ENCODE measurements around the gene TTLL11. TPM values are rescaled to one million over a fixed set of nuclear protein-coding genes. Genes with fewer than 3 reads are reported as not detected.

TTLL11 gene
- total and polyA plus RNA-seq, 5 donors from 2014 or later: 2.0 to 6.1 (median 3.5) TPM

GRCh38 chr9:121786543-121786948 is 306.6 kb downstream of the TTLL11 start:
- Mint-ChIP-seq H3K4me3 (no peak overlapping the region), H3K27ac (no peak overlapping the region), H3K27me3 (peaks cover 8% of the 10 kb centered on the region), H3K36me3 (no peaks in the 10 kb centered on the region), H3K4me1 (peaks cover 0 to 20% (median 2%) of the 10 kb centered on the region in 4 donors), H3K9me3 (peaks cover 0 to 2% (median 0%) of the 10 kb centered on the region in 7 donors)
- DNase-seq: no peak
- no peak for ATAC-seq (ENCODE audit: low read depth in 2 of 2)
- Histone ChIP-seq H3K4me3 (ENCODE audit: low read depth, low read length) (no peak overlapping the region), H3K27ac (ENCODE audit: insufficient read depth, low read length, poor library complexity, severe bottlenecking) (no peak overlapping the region), H3K27me3 (ENCODE audit: control insufficient read depth, insufficient read depth, low read length) (no peaks in the 10 kb centered on the region), H3K9me3 (ENCODE audit: control insufficient read depth in 2 of 2, low read length in 2 of 2) (no peaks in the 10 kb centered on the region), H3K4me1 (ENCODE audit: control insufficient read depth, insufficient read depth, low read length, poor library complexity, severe bottlenecking) (peaks cover 12% of the 10 kb centered on the region), H3K36me3 (ENCODE audit: control insufficient read depth, insufficient read depth, low read length) (no peaks in the 10 kb centered on the region)

- Mint-ChIP-seq H3K4me1 (peaks cover 0 to 20% (median 2%) of the 10 kb centered on the region in 4 donors), H3K36me3 (no peaks in the 10 kb centered on the region), H3K9me3 (peaks cover 0 to 2% (median 0%) of the 10 kb centered on the region in 7 donors), H3K27ac (no peak overlapping the region), H3K4me3 (no peak overlapping the region), H3K27me3 (peaks cover 8% of the 10 kb centered on the region)
- Histone ChIP-seq H3K4me3 (ENCODE audit: low read depth, low read length) (no peak overlapping the region), H3K4me1 (ENCODE audit: control insufficient read depth, insufficient read depth, low read length, poor library complexity, severe bottlenecking) (peaks cover 12% of the 10 kb centered on the region), H3K36me3 (ENCODE audit: control insufficient read depth, insufficient read depth, low read length) (no peaks in the 10 kb centered on the region), H3K27me3 (ENCODE audit: control insufficient read depth, insufficient read depth, low read length) (no peaks in the 10 kb centered on the region), H3K27ac (ENCODE audit: insufficient read depth, low read length, poor library complexity, severe bottlenecking) (no peak overlapping the region), H3K9me3 (ENCODE audit: control insufficient read depth in 2 of 2, low read length in 2 of 2) (no peaks in the 10 kb centered on the region)
- DNase-seq (no peak), ATAC-seq (ENCODE audit: low read depth in 2 of 2) (no peak)
Measured at GRCh38 chr9:121785673-121786542, 307.2 kb downstream of the TTLL11 start.

- peaks cover 12% of the 10 kb centered on the region for H3K4me1 ChIP-seq (ENCODE audit: control insufficient read depth, insufficient read depth, low read length, poor library complexity, severe bottlenecking)
- peaks cover 0 to 4% (median 0%) of the 10 kb centered on the region in 7 donors for H3K9me3 Mint-ChIP-seq
- no peaks in the 10 kb centered on the region for H3K36me3 Mint-ChIP-seq
- no peak overlapping the region for H3K27ac Mint-ChIP-seq
- H3K36me3 ChIP-seq (ENCODE audit: control insufficient read depth, insufficient read depth, low read length): no peaks in the 10 kb centered on the region
- DNase-seq (peak in 1 of 3 donors; percentile 8), ATAC-seq (ENCODE audit: low read depth in 2 of 2) (no peak)
- H3K9me3 ChIP-seq (ENCODE audit: control insufficient read depth in 2 of 2, low read length in 2 of 2): no peaks in the 10 kb centered on the region
- no peak overlapping the region for H3K4me3 ChIP-seq (ENCODE audit: low read depth, low read length)
- H3K4me1 Mint-ChIP-seq: peaks cover 0 to 20% (median 2%) of the 10 kb centered on the region in 4 donors
- H3K27me3 Mint-ChIP-seq: peaks cover 8% of the 10 kb centered on the region
- H3K27ac ChIP-seq (ENCODE audit: insufficient read depth, low read length, poor library complexity, severe bottlenecking): no peak overlapping the region
- no peaks in the 10 kb centered on the region for H3K27me3 ChIP-seq (ENCODE audit: control insufficient read depth, insufficient read depth, low read length)
- no peak overlapping the region for H3K4me3 Mint-ChIP-seq
Measured at GRCh38 chr9:121784731-121785411, 308.2 kb downstream of the TTLL11 start.

GRCh38 chr9:121783521-121784507 is 309.3 kb downstream of the TTLL11 start:
- Mint-ChIP-seq H3K4me3 (no peak overlapping the region), H3K9me3 (peaks cover 0 to 3% (median 0%) of the 10 kb centered on the region in 7 donors), H3K27ac (peak overlapping the region in 1 of 3 donors; percentile 11), H3K36me3 (no peaks in the 10 kb centered on the region), H3K27me3 (peaks cover 15% of the 10 kb centered on the region), H3K4me1 (peaks cover 0 to 20% (median 2%) of the 10 kb centered on the region in 4 donors)
- H3K36me3 ChIP-seq (ENCODE audit: control insufficient read depth, insufficient read depth, low read length): no peaks in the 10 kb centered on the region
- no peaks in the 10 kb centered on the region for H3K9me3 ChIP-seq (ENCODE audit: control insufficient read depth in 2 of 2, low read length in 2 of 2)
- no peak for ATAC-seq (ENCODE audit: low read depth in 2 of 2)
- H3K27me3 ChIP-seq (ENCODE audit: control insufficient read depth, insufficient read depth, low read length): no peaks in the 10 kb centered on the region
- DNase-seq: peak in 1 of 3 donors; percentile 82
- no peak overlapping the region for H3K27ac ChIP-seq (ENCODE audit: insufficient read depth, low read length, poor library complexity, severe bottlenecking)
- peaks cover 12% of the 10 kb centered on the region for H3K4me1 ChIP-seq (ENCODE audit: control insufficient read depth, insufficient read depth, low read length, poor library complexity, severe bottlenecking)
- no peak overlapping the region for H3K4me3 ChIP-seq (ENCODE audit: low read depth, low read length)

- no peaks in the 10 kb centered on the region for H3K9me3 ChIP-seq (ENCODE audit: control insufficient read depth in 2 of 2, low read length in 2 of 2)
- peak overlapping the region in 1 of 3 donors; percentile 71 for H3K27ac Mint-ChIP-seq
- H3K36me3 ChIP-seq (ENCODE audit: control insufficient read depth, insufficient read depth, low read length): no peaks in the 10 kb centered on the region
- peaks cover 0 to 3% (median 0%) of the 10 kb centered on the region in 7 donors for H3K9me3 Mint-ChIP-seq
- no peaks in the 10 kb centered on the region for H3K36me3 Mint-ChIP-seq
- H3K4me3 Mint-ChIP-seq: no peak overlapping the region
- H3K27me3 ChIP-seq (ENCODE audit: control insufficient read depth, insufficient read depth, low read length): no peaks in the 10 kb centered on the region
- no peak overlapping the region for H3K27ac ChIP-seq (ENCODE audit: insufficient read depth, low read length, poor library complexity, severe bottlenecking)
- DNase-seq (no peak), ATAC-seq (ENCODE audit: low read depth in 2 of 2) (no peak)
- no peak overlapping the region for H3K4me3 ChIP-seq (ENCODE audit: low read depth, low read length)
- peaks cover 20% of the 10 kb centered on the region for H3K27me3 Mint-ChIP-seq
- H3K4me1 ChIP-seq (ENCODE audit: control insufficient read depth, insufficient read depth, low read length, poor library complexity, severe bottlenecking): peaks cover 12% of the 10 kb centered on the region
- H3K4me1 Mint-ChIP-seq: peaks cover 0 to 20% (median 2%) of the 10 kb centered on the region in 4 donors
Measured at GRCh38 chr9:121783111-121783510, 310.0 kb downstream of the TTLL11 start.

- Histone ChIP-seq H3K27me3 (ENCODE audit: control insufficient read depth, insufficient read depth, low read length) (no peaks in the 10 kb centered on the region), H3K4me3 (ENCODE audit: low read depth, low read length) (no peak overlapping the region), H3K27ac (ENCODE audit: insufficient read depth, low read length, poor library complexity, severe bottlenecking) (no peak overlapping the region), H3K36me3 (ENCODE audit: control insufficient read depth, insufficient read depth, low read length) (no peaks in the 10 kb centered on the region), H3K4me1 (ENCODE audit: control insufficient read depth, insufficient read depth, low read length, poor library complexity, severe bottlenecking) (peaks cover 12% of the 10 kb centered on the region), H3K9me3 (ENCODE audit: control insufficient read depth in 2 of 2, low read length in 2 of 2) (no peaks in the 10 kb centered on the region)
- Mint-ChIP-seq H3K36me3 (no peaks in the 10 kb centered on the region), H3K4me1 (peaks cover 0 to 20% (median 2%) of the 10 kb centered on the region in 4 donors), H3K27ac (peak overlapping the region in 1 of 3 donors; percentile 60), H3K4me3 (no peak overlapping the region), H3K9me3 (peaks cover 0 to 3% (median 0%) of the 10 kb centered on the region in 7 donors), H3K27me3 (peaks cover 20% of the 10 kb centered on the region)
- no peak for DNase-seq
- no peak for ATAC-seq (ENCODE audit: low read depth in 2 of 2)
Measured at GRCh38 chr9:121782514-121783110, 310.5 kb downstream of the TTLL11 start.

Measured in CD4-positive, CD25-positive, alpha-beta regulatory T cell (primary cell).